GM12878 (cell line): ENCODE data around the gene PTPDC1. TPM values are rescaled to one million over a fixed set of nuclear protein-coding genes. Genes with fewer than 3 reads are reported as not detected.
"Not testable (repeated sequence)": the region's sequence is repeated elsewhere in the genome, so short reads cannot be mapped to it uniquely, and the experiment has no call there.

ENCODE experiments used
- ATAC-seq: fragments of 200-7000 bp; cut with Tn5 transposase; 3 replicates; pipeline ENCODE4 v1.9.1; 2020; ENCODE audit warnings: mild to moderate bottlenecking, moderate library complexity
- BruUV-seq: library from RNA; stranded (reverse); fragments of 400-500 nt; replicated peaks from 2 replicates; lab custom pipeline; 2021; lab: Mats Ljungman, UMichigan
- CTCF ChIA-PET: fragments of 300-600 bp; sonication (Branson Sonifier 250); formaldehyde crosslinking; extraction: SDS; loops from one replicate; lab custom pipeline; 2021; ENCODE audit warnings: inconsistent platforms; lab: Yijun Ruan, JAX
- POLR2A ChIA-PET: fragments of 350-600 bp; formaldehyde crosslinking; extraction: SDS; loops from one replicate; lab custom pipeline; 2021; ENCODE audit warnings: inconsistent platforms; lab: Charles Lee
- RAD21 ChIA-PET: fragments of 300-600 bp; sonication (Branson Sonifier 250); formaldehyde crosslinking; loops from one replicate; lab custom pipeline; 2023; ENCODE audit warnings: antibody characterized with exemption; ENCODE audit not compliant: unreplicated experiment; lab: Charles Lee
- SMC1A ChIA-PET: fragments of 300-600 bp; sonication (Branson Sonifier 250); formaldehyde crosslinking; loops from one replicate; lab custom pipeline; 2023; ENCODE audit not compliant: unreplicated experiment, uncharacterized antibody; lab: Charles Lee
- DNase-seq: peaks from one replicate; pipeline ENCODE4 v3.0.0-alpha.2; 2011; ENCODE audit warnings: low read depth, low spot score
- FAIRE-seq: peaks from 3 replicates; lab custom pipeline; 2011; peaks lifted over from hg19 to GRCh38; lab: Jason Lieb, UNC
- H2AFZ ChIP-seq: 2 replicates; pipeline ENCODE4 v1.6.0; 2011; ENCODE audit warnings: low read depth, low read length, control low read depth; ENCODE audit not compliant: control insufficient read depth
- H3K27ac ChIP-seq: 2 replicates; pipeline ENCODE4 v1.5.1; 2011; ENCODE audit warnings: control low read depth; ENCODE audit not compliant: control insufficient read depth, insufficient read depth
- H3K27me3 ChIP-seq, 2 experiments: replicated peaks in 1 of 2; 2 replicates each; pipeline versions ENCODE4 v1.6.0 to v1.6.1; 2011; ENCODE audit warnings: low read length in 1 of 2; ENCODE audit not compliant: control insufficient read depth in 2 of 2, insufficient read depth in 2 of 2
- H3K36me3 ChIP-seq, 2 experiments: 2 replicates each; pipeline ENCODE4 v1.5.1; 2011; ENCODE audit warnings: low read length in 1 of 2; ENCODE audit not compliant: control insufficient read depth in 2 of 2, insufficient read depth in 2 of 2
- H3K4me1 ChIP-seq: 2 replicates; pipeline ENCODE4 v1.6.1; 2011; ENCODE audit warnings: mild to moderate bottlenecking, low read length, moderate library complexity, mixed read lengths; ENCODE audit not compliant: control insufficient read depth, insufficient read depth
- H3K4me2 ChIP-seq: 2 replicates; pipeline ENCODE4 v1.6.0; 2011; ENCODE audit warnings: control low read depth; ENCODE audit not compliant: control insufficient read depth, insufficient read depth
- H3K4me3 ChIP-seq: fragments of 200-600 bp; sonication (generic); 2 replicates; pipeline ENCODE4 v1.5.1; 2016
- H3K79me2 ChIP-seq: 2 replicates; pipeline ENCODE4 v1.6.0; 2011; ENCODE audit warnings: low read length; ENCODE audit not compliant: control insufficient read depth, insufficient read depth
- H3K9ac ChIP-seq: 2 replicates; pipeline ENCODE4 v1.8.0; 2011; ENCODE audit warnings: low read length, control low read depth, mixed read lengths; ENCODE audit not compliant: control insufficient read depth, insufficient read depth
- H3K9me3 ChIP-seq: replicated peaks from 3 replicates; pipeline ENCODE4 v1.5.1; 2011; ENCODE audit warnings: mild to moderate bottlenecking, low read length; ENCODE audit not compliant: control insufficient read depth, insufficient read depth
- H4K20me1 ChIP-seq: 2 replicates; pipeline ENCODE4 v1.6.0; 2011; ENCODE audit not compliant: control insufficient read depth, insufficient read depth
- ETV6 ChIP-seq, 2 experiments: fragments of 450-650 bp in 1 of 2; IDR thresholded peaks in 1 of 2; conservative IDR thresholded peaks in 1 of 2; 2 replicates each; pipeline ENCODE4 v1.6.1; 2014; ENCODE audit warnings: antibody characterized with exemption in 1 of 2, borderline replicate concordance in 1 of 2, low read depth in 1 of 2, mild to moderate bottlenecking in 1 of 2, moderate library complexity in 1 of 2
- HDGF ChIP-seq: fragments of 450-650 bp; IDR thresholded peaks from 2 replicates; pipeline ENCODE4 v1.6.1; 2016; ENCODE audit warnings: antibody characterized with exemption
- KLF5 ChIP-seq: fragments of 450-650 bp; IDR thresholded peaks from 2 replicates; pipeline ENCODE4 v1.6.1; 2014; ENCODE audit warnings: mild to moderate bottlenecking; ENCODE audit not compliant: partially characterized antibody
- MAX ChIP-seq: IDR thresholded peaks from 2 replicates; pipeline ENCODE4 v1.6.1; 2012; ENCODE audit warnings: low read depth, low read length, improper control_type of control experiment
- MXI1 ChIP-seq: fragments of 150-350 bp; IDR thresholded peaks from 2 replicates; pipeline ENCODE4 v1.6.1; 2011; ENCODE audit warnings: low read depth, mild to moderate bottlenecking, inconsistent platforms, low read length, improper control_type of control experiment
- NFYA ChIP-seq: IDR thresholded peaks from 2 replicates; pipeline ENCODE4 v1.6.1; 2011; ENCODE audit warnings: low read depth, mild to moderate bottlenecking, low read length, improper control_type of control experiment, borderline replicate concordance
- REST ChIP-seq: IDR thresholded peaks from 2 replicates; pipeline ENCODE4 v1.6.1; 2012; ENCODE audit warnings: mild to moderate bottlenecking, low read depth, low read length
- SKIL ChIP-seq: fragments of 450-650 bp; IDR thresholded peaks from 2 replicates; pipeline ENCODE4 v1.6.1; 2017; ENCODE audit warnings: mild to moderate bottlenecking, low read depth, inconsistent platforms; ENCODE audit not compliant: poor library complexity, severe bottlenecking
- SRF ChIP-seq, 2 experiments: IDR thresholded peaks; 2 replicates each; pipeline ENCODE4 v1.6.1; 2011; ENCODE audit warnings: low read depth in 2 of 2, low read length in 2 of 2, mild to moderate bottlenecking in 1 of 2, moderate library complexity in 1 of 2
- YBX1 ChIP-seq: fragments of 450-650 bp; IDR thresholded peaks from 2 replicates; pipeline ENCODE4 v1.6.1; 2016; ENCODE audit warnings: antibody characterized with exemption
- YY1 ChIP-seq: IDR thresholded peaks from 2 replicates; pipeline ENCODE4 v1.6.1; 2011; ENCODE audit warnings: low read depth, mild to moderate bottlenecking, low read length
- WGBS: methylation state at CpG from one replicate; pipeline ENCODE4 v1.1.6; 2016; ENCODE audit warnings: low lambda C conversion rate; ENCODE audit not compliant: insufficient replicate concordance, insufficient coverage; ENCODE audit errors: missing lambda C conversion rate; 5-methylcytosine and 5-hydroxymethylcytosine counted together
- in situ Hi-C: fragments of 300-500 bp; cut with MboI; formaldehyde crosslinking; loops from 9 replicates; pipeline ENCODE4 v1.14.3; 2018; ENCODE audit warnings: mixed read lengths
- intact Hi-C: fragments of 100-400 bp; cut with micrococcal nuclease; formaldehyde crosslinking; loops from one replicate; pipeline ENCODE4 v1.14.2; 2022; ENCODE audit not compliant: unreplicated experiment
- polyA plus RNA-seq, 11 experiments: library from polyadenylated mRNA; depleted of rRNA in 4 of 11; unstranded in 6 of 11; stranded (reverse) in 5 of 11; fragments of >200 nt; fragmentation: Nextera tagmentation in 4 of 11; fragmentation: Illumina TruSeq in 1 of 11; extraction: Ambion mirVana in 4 of 11; extraction: Trizol in 1 of 11; gene quantifications; 1 replicate in 1 of 11; 2 replicates in 10 of 11; pipeline versions ENCODE4 v1.2.1 to v1.2.3, GENCODE V29; 2011 to 2016; ENCODE audit warnings: inconsistent platforms in 2 of 11, missing spikeins in 2 of 11, low read depth in 1 of 11
- total RNA-seq, 4 experiments: library from RNA; depleted of rRNA in 3 of 4; stranded (reverse); fragments of >200 nt in 3 of 4; fragmentation: Illumina TruSeq in 1 of 4; extraction: Trizol in 1 of 4; gene quantifications; 2 replicates each; pipeline versions ENCODE4 v1.2.1 to v1.2.3, GENCODE V29; 2013 to 2021

Gene PTPDC1
- total and polyA plus RNA-seq, 10 of the 15 experiments (the other 5 are each of a cell fraction or from before 2014, with no cell fraction given) = 1.2 to 4.5 (median 2.9) TPM

- TF ChIP-seq REST (no peak), SKIL (no peak), MXI1 (no peak), HDGF (no peak), SRF (IDR thresholded peaks at IDR 0.05; ENCODE audit: low read depth in 2 of 2, low read length in 2 of 2) (no peak), YY1 (no peak), MAX (no peak), NFYA (no peak), KLF5 (no peak), YBX1 (no peak), ETV6 (conservative IDR thresholded peaks at IDR 0.05 in 1 of 2, IDR thresholded peaks at IDR 0.05 in 1 of 2; ENCODE audit: borderline replicate concordance in 1 of 2, low read depth in 1 of 2) (no peak)
These were observed 28.6 kb downstream of the PTPDC1 start (continued) for GRCh38 chr9:94112716-94113465.

- H3K4me1 ChIP-seq, H3K27ac ChIP-seq, H3K27me3 ChIP-seq, H3K79me2 ChIP-seq, H2AFZ ChIP-seq, H3K4me3 ChIP-seq, intact Hi-C loops, in situ Hi-C loops, BruUV-seq, H3K9me3 ChIP-seq, H3K9ac ChIP-seq, CTCF ChIA-PET, DNase-seq, POLR2A ChIA-PET, SMC1A ChIA-PET, RAD21 ChIA-PET, H3K36me3 ChIP-seq, H3K4me2 ChIP-seq, ATAC-seq, H4K20me1 ChIP-seq, FAIRE-seq: not testable (repeated sequence)
- WGBS = 88% methylated on average over 7 of the region's 7 CpGs
These were observed 35.8 kb downstream of the PTPDC1 start for GRCh38 chr9:94120088-94120487.
